ENCODE data around the gene CHST11.

The CHST11 gene

DNA sequence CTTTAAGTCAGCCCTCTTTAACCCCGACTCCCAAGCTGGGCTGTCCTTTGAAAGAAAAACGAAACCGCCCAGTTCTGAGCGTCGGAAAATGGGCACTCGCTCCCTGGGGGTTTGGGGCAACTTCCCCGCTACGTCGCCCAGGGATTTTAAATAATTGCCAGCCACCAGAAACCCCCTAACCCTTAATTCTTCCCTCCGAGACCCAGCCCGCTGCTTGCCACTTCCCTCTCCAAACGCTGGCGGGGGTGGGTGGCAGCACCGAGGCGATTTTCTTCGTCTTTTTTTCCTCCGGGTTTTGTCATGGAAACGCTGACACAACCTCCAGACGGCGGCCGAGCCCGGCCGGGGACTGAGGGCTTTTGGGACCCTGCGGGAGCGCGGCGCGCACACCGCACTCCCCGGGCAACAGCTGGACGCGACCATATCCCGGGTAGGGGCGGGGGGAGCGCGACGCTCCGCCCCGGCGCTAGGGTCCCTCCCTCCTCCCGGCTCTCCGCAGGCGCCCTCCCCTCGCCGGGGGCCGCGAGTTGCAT is at the start of gene CHST11:
Gene CHST11, plus strand, starts transcription at position 532 of the 533 bp plus-strand sequence.
- peak; percentile 64 to 78 for DNase-seq

DNA sequence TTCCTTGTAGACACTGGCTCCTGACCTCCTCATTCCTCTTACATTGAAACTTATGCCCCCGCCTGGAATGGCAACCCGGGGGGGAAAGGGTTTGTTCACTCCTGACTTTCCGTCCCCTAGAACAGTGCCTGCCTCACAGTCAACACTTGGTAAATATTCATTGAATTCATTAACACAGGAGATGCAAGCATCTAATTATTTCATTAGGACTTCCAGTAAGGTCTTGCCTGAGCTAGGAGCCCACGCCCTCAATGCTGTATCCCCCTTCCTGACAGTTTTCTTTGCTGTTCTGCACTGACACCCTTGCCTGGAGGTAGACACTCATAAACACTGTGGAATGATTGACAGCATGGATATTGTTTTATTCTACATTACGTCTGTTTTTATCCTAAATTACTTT is 49.3 kb upstream of the CHST11 start:
- no peak for DNase-seq

DNA sequence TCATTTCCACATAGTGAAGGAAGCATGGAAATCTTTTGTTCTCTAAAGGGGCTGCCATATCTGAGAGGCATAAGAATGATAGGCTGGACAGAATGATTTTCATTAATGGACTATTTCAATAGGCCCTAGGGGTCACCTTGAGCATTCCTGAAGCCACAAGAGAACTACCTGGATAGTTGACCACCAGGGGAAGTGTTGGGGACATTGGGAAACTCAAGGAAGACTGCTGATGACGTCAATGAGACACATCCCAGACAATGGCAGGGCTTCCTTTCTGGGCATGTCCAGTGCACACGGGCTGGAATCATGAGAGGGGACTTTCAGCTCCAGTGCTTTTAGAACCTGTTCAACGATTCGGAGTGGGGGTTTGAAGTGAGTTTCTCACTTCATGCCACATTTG is 48.8 kb upstream of the CHST11 start:
- no peak for DNase-seq

DNA sequence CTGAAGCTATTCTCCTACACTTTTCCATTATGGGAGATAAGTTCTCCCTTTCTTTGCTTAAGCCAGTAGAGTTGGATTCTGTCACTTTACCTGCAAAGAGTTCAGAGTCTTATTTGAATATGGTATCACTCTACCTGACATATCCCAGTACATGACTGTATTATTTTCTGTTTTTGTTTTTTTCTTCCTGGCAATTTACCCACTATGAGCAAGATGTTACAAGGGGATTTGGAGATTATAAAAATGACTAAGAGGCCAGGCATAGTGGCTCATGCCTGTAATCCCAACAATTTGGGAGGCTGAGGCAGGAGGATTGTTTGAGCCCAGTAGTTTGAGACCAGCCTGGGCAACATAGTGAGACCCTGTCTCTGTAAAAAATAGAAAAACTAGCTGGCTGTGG is 46.4 kb upstream of the CHST11 start:
- DNase-seq = no peak

DNA sequence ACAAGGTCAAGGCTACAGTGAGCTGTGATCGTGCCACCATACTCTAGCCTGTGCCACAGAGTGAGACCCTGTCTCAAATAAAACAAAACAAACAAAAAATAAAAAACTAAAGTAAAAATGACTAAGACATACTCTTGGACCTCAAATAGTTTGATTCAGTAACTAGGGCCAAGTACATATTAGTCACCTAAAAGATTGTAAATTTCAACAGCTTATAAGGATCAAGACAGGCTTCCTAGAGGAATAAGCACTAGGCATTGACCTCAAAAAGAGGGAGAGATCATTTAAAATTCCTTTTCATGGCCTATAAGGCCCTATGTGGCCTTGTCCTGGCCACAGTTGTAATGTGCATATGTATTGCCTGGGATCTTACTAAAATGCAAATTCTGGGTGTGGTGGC is 46.0 kb upstream of the CHST11 start:
- no peak for DNase-seq

DNA sequence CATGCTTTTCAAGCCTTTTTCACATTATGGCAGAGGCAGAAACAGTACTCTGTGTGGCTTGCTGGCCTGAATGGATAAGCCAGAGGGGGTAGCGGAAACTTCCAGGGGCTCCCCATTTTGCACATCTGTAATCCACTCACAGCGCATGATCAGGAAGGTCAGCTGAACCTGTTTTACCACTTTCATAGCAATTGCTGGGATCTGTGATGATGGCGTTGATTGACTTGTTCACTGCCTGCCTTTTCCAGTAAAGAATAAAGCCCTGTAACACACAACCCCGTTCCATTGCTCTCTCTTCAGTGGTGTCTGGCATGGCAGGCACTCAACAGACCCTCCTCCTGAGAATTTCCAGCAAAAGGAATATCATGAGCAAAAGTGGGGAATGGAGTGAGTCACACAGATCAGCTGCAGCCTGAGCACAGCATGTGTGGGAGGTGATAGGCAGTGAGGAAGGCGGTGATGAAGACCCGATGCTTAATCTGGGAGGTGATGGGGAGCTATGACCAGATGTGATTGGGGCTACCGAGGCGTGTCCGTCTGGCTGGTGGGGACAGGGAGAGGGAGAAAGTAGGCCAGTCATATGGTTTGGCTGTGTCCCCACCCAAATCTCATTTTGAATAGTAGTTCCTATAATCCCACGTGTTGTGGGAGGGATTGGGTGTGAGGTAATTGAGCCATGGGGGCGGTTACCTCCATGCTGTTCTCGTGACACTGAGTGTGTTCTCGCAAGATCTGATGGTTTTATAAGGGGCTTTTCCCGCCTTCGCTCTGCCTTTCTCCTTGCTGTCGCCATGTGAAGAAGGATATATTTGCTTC is 44.7 kb upstream of the CHST11 start:
- no peak for DNase-seq

DNA sequence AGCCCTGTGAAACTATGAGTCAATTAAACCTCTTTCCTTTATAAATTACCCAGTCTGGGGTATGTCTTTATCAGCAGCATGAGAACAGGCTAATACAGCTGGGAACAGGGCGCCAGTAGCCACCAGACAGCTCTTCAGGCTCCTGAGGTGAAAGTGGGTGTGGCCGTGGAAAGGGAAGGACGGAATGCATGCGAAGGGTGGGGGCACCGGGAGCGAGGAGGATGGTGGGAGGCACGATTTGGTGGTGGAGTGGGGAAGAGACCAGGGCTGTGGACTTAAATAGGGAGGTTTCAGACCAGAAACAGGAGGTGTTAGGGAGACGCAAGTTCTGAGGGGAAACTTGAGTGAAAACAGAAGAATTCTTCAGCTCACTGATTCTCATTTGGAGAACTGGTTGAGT is 44.1 kb upstream of the CHST11 start:
- no peak for DNase-seq

DNA sequence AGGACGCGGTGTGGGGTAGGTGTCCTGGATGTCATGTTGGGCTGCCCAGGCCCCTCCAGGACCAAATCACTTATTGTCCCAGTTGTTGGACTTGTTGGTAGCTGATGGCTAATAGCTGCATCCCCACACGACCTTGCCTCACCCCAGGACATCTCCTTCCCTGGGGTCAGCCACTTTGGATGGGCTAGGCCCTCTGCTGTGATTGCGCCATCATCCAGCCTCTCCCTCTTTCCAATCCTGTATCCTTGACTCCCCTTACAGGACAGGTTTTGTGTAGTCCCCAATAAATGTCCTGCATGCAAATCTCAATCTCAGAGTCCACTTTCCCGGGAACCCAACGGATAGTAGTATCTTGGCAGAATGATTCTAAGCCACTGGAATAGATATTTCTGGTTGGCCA is 43.4 kb upstream of the CHST11 start:
- DNase-seq = no peak

DNA sequence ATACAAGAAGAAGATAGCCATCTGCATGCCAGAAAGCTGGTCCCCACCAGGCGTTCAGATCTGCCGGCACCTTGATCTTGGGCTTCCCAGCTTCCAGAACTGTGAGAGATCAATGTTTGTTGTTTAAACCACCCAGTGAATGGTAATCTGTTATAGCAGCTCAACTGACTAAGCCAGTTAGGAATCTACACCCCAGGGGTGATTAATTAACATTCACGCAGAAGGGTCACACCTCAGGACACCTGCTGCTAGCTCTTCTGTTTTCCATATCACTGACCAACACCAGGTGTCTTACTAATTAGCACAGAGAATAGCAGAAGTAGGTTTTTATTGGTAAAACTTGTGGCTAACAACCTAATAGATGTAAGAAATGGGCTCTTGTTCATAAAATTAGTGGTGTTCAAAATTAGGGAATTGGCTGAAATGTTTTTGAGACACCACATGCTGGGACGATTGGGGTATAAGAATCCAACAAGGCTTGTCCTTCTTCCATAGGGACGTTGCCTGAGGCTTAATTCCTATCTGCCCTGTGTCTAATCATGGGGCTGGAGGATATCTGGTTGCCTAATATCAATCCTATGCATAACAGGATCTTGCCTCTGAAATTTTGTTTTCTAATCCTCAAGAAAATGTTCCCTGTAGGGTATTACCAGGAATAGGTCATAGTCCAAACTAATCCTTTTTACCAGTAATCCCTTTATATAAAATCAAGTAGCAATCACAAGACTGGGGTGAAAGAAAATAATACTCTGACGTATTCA is 42.0 kb upstream of the CHST11 start:
- no peak for DNase-seq

DNA sequence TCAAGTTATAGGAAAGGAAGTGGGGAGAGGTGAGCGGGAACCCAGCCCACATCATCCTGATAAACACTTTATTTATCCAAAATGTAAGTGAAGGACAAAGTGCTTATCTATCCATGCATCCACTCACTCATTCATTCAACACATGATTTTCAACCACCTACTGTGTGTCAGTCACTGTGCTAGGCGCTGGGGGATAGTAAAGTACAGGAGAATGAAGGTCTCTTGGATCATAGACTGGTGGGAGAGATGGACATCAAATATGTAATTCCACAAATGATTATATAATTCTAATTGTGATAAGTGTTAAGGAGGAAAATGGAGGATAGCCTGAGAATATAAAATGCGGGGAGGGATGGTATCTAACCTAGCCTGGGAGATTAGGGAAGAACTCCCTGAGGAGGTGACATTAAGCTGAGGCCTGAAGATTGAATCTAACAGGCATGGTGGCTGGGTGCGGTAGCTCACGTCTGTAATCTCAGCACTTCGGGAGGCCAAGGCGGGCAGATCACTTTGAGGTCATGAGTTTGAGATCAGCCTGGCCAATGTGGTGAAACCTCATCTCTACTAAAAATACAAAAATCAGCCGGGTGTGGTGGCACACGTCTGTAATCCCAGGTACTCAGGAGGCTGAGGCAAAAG is 41.3 kb upstream of the CHST11 start:
- DNase-seq = no peak

DNA sequence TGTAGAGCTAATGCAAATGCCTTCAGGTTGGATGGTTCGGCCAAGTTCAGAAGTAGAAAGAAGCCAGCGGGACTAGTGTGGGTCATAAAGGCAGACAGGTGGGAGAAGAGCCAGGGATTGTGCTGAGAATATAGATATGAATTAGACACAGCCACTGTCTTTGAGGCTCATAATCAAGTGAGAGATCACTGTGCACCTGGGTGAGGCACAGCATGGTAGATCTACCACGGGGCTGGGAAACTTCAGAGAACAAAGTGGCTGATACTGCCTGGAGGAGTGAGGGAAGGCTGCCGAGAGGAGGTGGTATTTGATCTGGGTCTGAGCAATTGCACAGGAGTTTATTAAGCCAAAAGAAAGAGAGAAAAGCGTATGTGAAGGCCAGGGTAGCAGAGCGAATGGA is 40.6 kb upstream of the CHST11 start:
- DNase-seq = no peak

DNA sequence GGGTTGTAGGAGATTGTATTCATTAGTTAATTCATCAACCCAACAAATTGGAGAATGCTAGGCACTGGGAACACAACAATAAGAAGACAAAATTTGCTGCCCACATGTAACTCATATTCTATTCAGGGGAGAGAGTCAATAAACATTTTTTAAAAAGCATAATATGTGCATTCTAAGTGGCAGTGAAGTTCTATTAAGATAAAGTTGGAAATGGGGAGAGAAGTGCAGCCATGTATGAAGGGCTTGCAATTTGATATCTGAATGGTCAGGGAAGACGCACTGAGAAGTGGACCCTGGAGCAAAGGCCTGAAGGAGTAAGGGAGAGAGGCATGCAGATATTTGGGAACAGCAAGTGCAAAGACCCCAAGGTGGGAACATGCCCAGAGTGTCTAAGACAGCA is 40.2 kb upstream of the CHST11 start:
- DNase-seq = no peak

DNA sequence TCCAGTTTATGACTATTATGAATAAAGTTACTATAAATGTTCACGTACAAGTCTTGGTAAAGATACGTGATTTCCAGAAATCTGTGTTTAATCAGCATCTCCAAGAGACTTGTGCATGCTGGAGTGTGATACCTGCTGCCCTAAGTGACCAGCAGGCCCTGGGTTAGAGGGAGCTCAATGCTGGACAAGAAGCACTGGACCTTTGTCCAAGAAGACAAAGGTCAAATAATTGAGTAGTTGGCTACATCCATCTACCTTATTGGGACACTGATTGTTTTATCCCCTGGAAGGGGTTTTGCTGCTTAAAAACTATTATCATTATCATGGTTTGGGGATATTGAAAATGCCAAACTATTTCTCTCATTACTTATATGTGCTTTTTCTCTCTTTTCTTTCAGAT is 37.0 kb upstream of the CHST11 start:
- DNase-seq = no peak

DNA sequence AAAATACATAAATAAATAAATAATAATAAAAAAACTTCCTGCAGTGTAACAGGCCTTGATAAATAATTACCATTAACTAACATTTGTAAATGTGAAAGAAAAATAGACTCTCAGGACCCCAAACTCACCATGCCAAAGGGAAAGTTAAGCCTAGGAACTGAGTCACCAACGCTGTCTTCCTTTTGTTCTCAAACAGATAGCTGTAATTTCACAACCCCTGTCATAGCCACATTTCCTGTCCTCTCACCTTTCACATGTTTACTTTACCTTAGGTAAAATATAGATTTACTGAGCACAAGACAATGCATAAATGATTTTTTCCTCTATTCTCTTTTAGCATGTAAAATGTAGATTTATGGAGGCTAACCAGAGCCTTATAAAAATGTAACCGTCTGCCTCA is 35.9 kb upstream of the CHST11 start:
- no peak for DNase-seq

DNA sequence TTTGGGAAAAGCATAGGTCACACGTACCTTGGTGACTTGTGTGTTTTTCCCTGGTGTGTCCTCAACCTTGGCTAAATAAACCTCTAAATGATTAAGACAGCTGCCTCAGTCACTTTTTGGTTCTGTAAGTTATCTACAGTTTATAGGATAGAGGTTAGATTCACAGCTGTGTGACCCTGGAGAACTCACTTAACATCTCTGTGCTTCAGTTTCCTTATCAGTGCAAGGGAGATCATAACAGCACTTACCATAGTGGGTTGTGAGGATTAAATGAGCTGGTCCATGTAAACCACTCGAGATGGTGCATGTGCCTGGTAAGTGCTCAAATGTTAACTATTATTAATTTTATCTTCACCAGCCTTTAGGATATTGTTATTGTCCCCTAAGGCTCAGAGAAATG is 35.4 kb upstream of the CHST11 start:
- no peak for DNase-seq

DNA sequence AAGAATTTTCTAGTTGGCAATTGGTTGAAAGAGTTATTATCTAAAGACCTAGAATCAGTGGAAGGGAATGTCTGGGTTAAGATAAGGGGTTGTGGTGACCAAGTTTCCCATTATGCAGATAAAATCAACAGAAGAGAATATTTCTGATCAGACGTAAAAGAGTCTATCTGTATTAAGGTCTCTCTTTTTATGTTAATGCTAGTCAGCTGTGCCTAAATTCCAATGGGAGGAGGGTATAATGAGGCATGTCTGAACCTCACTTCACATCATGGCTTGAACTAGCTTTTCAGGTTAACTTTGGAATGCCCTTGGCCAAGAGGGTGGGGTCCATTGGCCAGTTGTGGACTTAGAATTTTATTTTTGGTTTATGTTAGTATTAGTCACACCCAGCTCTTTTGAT is 34.3 kb upstream of the CHST11 start:
- DNase-seq = no peak

DNA sequence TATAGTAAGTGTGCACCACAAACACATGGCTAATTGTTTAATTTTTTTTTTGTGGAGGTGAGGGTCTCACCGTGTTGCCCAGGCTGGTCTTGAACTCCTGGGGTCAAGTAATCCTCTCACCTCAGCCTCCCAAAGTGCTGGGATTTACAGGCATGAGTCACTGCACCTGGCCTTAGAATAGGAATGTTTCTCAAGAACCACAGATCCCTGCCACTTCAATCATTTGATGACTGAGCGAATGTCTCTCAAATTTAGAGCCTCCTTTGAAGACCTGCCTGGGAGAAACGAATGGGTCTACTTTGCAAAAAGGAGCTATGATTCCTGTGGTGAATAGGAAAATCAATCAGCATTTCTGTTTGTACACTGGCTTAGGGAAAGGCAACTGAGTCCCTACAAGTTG is 33.5 kb upstream of the CHST11 start:
- no peak for DNase-seq

DNA sequence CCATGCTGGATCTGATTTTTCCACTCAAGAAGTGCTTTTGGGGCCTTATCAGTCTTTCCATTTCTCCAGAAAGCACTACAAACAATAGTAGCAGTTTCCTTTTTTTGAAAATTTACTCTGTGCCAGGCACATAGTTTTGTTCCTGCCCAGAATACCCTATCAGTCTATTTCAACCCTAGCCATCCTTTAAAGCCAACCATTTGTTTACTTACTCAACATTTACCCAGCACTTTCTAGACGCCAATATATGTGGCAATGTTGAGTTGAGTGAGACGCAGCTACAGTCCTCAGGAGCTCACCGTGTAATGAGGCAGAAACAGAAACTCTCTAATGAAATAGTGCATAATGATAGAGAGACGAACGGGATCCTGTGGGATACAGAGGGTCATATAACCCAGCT is 32.9 kb upstream of the CHST11 start:
- DNase-seq = no peak

DNA sequence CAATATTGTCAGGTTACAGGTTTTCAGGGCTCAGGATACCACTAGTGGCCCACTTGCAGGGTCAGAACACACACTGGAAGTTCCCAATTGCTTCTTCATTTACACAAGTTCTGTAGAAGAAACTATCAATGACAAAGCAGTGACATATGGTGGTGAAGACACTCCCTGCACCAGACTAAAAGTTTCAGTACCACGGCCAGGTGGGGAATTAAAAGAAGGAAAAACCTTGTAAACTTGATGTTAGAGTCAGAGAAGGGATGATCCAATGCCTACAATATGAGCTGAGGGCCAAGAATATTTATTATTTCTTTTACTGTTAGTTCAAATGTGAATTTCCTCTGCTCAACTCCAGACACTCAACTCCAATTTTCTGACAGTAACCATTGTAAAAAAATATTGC is 31.8 kb upstream of the CHST11 start:
- DNase-seq = no peak

DNA sequence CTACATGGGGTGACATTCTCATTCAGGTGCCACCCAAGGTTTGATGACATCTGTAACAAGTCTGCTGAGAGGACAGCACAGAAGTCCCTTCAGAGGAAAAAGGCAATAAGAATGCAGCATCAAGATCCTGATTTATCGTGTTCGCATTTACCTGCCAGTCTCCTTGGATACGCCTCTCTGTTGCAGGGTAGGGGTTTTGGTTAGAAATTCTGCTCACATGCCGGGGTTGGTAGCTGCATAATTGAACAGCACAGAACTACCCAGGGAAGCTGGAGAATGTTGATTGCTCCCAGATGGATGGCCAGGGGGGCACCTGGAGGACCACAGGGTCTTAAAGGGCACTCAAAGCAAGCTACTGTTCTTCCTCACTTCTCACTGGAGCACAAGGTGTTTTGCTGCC is 31.1 kb upstream of the CHST11 start:
- DNase-seq = no peak

DNA sequence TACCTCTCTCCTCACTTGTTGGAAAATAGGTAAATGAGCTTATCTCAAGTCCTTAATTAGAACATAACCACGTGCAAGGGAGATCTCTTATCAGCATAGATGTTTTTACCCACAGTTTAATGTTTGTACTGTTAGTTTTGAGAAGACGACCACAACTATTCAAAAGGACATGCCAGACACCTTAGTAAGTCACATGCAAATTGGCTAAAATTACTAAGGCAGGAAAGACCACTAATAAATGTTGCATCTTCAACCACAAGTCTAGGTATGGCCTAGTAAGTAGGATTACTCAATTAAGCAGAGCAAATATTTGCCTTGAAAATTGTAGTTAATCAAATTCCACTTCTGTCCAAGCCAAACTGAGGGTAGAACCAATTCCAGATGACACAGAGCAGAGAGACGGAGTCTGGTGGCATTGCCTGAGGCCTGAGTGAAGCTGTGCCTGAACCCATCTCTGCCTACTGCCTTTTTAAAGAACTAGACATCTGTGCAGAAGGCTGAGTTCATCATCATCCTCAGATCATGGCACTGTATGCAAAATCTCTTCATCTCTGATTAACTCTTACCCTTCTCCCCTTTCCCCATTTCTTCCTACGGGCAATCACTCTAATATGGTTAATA is 29.7 kb upstream of the CHST11 start:
- DNase-seq = no peak

DNA sequence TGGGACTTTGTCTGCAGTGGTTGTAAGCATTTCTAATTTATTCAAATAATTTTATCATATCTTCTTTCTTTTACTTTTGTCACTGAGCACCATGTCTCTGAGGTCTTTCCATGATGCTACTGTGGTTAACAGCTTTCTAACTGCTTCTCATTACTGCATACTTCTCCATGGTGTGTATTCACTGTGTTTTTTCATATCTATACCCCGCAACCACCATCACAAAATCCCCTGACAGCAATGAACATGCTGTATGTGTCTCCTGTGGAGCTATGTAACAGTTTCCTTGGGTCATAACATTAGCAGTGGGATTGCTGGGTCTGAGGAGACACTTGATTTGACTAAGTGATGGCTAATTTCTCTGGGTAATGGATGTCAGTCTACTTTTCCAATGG is 29.2 kb upstream of the CHST11 start:
- no peak for DNase-seq

DNA sequence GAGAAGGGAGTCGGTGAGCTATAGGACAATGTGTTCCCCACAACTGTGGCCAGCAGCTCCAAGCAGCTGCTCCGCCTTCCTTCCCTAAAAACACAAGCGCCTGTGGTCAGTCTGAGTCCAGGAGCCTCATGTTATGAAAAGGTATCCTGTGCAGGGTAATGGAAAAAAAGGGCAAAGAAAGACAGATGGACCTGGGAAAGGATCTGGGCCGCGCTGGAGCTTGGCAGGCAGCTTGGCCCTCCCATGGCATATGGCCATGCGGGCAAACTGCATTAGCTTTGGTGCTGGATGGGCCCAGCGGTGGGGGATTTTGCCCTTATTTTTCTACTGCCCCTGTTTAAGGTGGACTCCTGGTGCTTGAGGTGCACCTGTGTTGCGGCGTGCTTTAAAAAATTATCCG is 23.7 kb upstream of the CHST11 start:
- no peak for DNase-seq

All from hippocampal formation (tissue), 2 donors.